Measurements from ENCODE around the gene TLL1.

- no peak for TF ChIP-seq CTCF (conservative IDR thresholded peaks at IDR 0.05)
- TF ChIP-seq EZH2 (IDR thresholded peaks at IDR 0.05; ENCODE audit: low read depth), result no peak
These were observed 121.7 kb downstream of the TLL1 start for GRCh38 chr4:165994701-165995100.

Measured in PC-9 (cell line).